Gastrocnemius medialis (tissue), 4 donors: ENCODE data around the gene AMPH. TPM values are rescaled to one million over a fixed set of nuclear protein-coding genes. Genes with fewer than 3 reads are reported as not detected.
"Not testable (repeated sequence)": the region's sequence is repeated elsewhere in the genome, so short reads cannot be mapped to it uniquely, and the experiment has no call there.

Experiments
- ATAC-seq, 2 donors: fragments of 150-250 bp; one replicate each; pipeline ENCODE4 v1.9.1; 2016
- DNase-seq, 2 donors: peaks; one replicate each; pipeline ENCODE4 v3.0.0-alpha.2; 2019
- H3K27ac ChIP-seq, 4 donors: fragments of 200-600 bp; sonication (generic); 1 replicate in 1 of 4; 2 replicates in 3 of 4; pipeline ENCODE4 v1.5.1; 2016 to 2018; ENCODE audit warnings: mild to moderate bottlenecking in 2 of 4, moderate library complexity in 1 of 4
- H3K27me3 ChIP-seq, 3 donors: fragments of 200-600 bp; sonication (generic) in 2 of 3; 1 replicate in 1 of 3; 2 replicates in 2 of 3; pipeline versions ENCODE4 v1.5.1 to v1.6.0; 2016 to 2019; ENCODE audit warnings: mild to moderate bottlenecking in 1 of 3, moderate library complexity in 1 of 3
- H3K36me3 ChIP-seq, 2 donors: fragments of 200-600 bp; sonication (generic) in 1 of 2; one replicate each; pipeline ENCODE4 v1.5.1; 2017 to 2018
- H3K4me1 ChIP-seq, 2 donors: fragments of 200-600 bp; sonication (generic) in 1 of 2; one replicate each; pipeline ENCODE4 v1.5.1; 2016 to 2017; ENCODE audit warnings: mild to moderate bottlenecking in 2 of 2
- H3K4me3 ChIP-seq, 4 donors: fragments of 200-600 bp; sonication (generic) in 3 of 4; 1 replicate in 1 of 4; 2 replicates in 3 of 4; pipeline ENCODE4 v1.5.1; 2016 to 2019; ENCODE audit warnings: mild to moderate bottlenecking in 2 of 4
- H3K9me3 ChIP-seq, 3 donors: fragments of 200-600 bp; sonication (generic) in 2 of 3; 1 replicate in 1 of 3; 2 replicates in 2 of 3; pipeline ENCODE4 v1.5.1; 2016 to 2019
- CTCF ChIP-seq, 5 experiments: fragments of 450-650 bp in 3 of 5; fragments of 200-600 bp in 2 of 5; sonication (generic) in 2 of 5; IDR thresholded peaks in 4 of 5; conservative IDR thresholded peaks in 1 of 5; 1 replicate in 4 of 5; 2 replicates in 1 of 5; pipeline ENCODE4 v1.5.1; 2016 to 2019; ENCODE audit warnings: antibody characterized with exemption in 5 of 5, mild to moderate bottlenecking in 3 of 5, moderate library complexity in 3 of 5
- POLR2A ChIP-seq, 2 donors: fragments of 450-650 bp; IDR thresholded peaks; one replicate each; pipeline ENCODE4 v1.6.1; 2017; ENCODE audit warnings: antibody characterized with exemption in 2 of 2, mild to moderate bottlenecking in 2 of 2, moderate library complexity in 2 of 2
- in situ Hi-C, 4 donors: fragments of 200-750 bp; cut with MboI; loops; one replicate each; pipeline versions ENCODE4 v1.15.0 to v1.8.0; 2017; ENCODE audit warnings: low sequenced_read_pairs in 4 of 4
- intact Hi-C: fragments of 100-400 bp; cut with DNase I; formaldehyde crosslinking; loops from one replicate; pipeline ENCODE4 v1.15.1; 2023; ENCODE audit warnings: low total_unique reads
- total RNA-seq, 4 donors: library from RNA; depleted of rRNA; stranded (reverse); fragments of >200 nt; gene quantifications; one replicate each; pipeline versions ENCODE4 v1.1.0 to v1.2.3, GENCODE V29; 2016

AMPH gene
- total RNA-seq, 4 donors from 2014 or later: 1.8 to 8.3 (median 5.2) TPM

GRCh38 chr7:38360776-38361175, 270.4 kb downstream of the AMPH start:
- Histone ChIP-seq H3K4me3 (no peak overlapping the region), H3K27ac (no peak overlapping the region), H3K27me3 (no peaks in the 10 kb centered on the region), H3K4me1 (no peaks in the 10 kb centered on the region), H3K36me3 (no peaks in the 10 kb centered on the region), H3K9me3 (no peaks in the 10 kb centered on the region)
- TF ChIP-seq CTCF (IDR thresholded peaks at IDR 0.05 in 4 of 5, conservative IDR thresholded peaks at IDR 0.05 in 1 of 5): no peak
- TF ChIP-seq POLR2A (IDR thresholded peaks at IDR 0.05): no peak
- intact Hi-C loops: no loop called here
- DNase-seq (no peak), ATAC-seq (no peak)
- in situ Hi-C loops: no loop called here

GRCh38 chr7:38359071-38359601, 272.0 kb downstream of the AMPH start:
- H3K4me3 ChIP-seq, DNase-seq, H3K27ac ChIP-seq, H3K36me3 ChIP-seq, intact Hi-C loops, in situ Hi-C loops, H3K27me3 ChIP-seq, H3K4me1 ChIP-seq, H3K9me3 ChIP-seq, ATAC-seq: not testable (repeated sequence)
- TF ChIP-seq CTCF (IDR thresholded peaks at IDR 0.05 in 4 of 5, conservative IDR thresholded peaks at IDR 0.05 in 1 of 5): peak in 1 of 5 experiments; percentile 15

- H3K27me3 ChIP-seq, ATAC-seq, H3K4me3 ChIP-seq, H3K36me3 ChIP-seq, in situ Hi-C loops, H3K27ac ChIP-seq, DNase-seq, intact Hi-C loops, H3K4me1 ChIP-seq, H3K9me3 ChIP-seq: not testable (repeated sequence)
These were observed 272.8 kb downstream of the AMPH start for GRCh38 chr7:38358273-38358831.

- ATAC-seq, in situ Hi-C loops, intact Hi-C loops: not testable (repeated sequence)
These were observed 276.8 kb downstream of the AMPH start for GRCh38 chr7:38354271-38354851.

GRCh38 chr7:38353431-38353881, 277.7 kb downstream of the AMPH start:
- H3K27ac ChIP-seq, ATAC-seq, H3K4me3 ChIP-seq, H3K27me3 ChIP-seq, H3K4me1 ChIP-seq, DNase-seq, H3K9me3 ChIP-seq, in situ Hi-C loops, intact Hi-C loops, H3K36me3 ChIP-seq: not testable (repeated sequence)

More at GRCh38 chr7:38354271-38354851, 276.8 kb downstream of the AMPH start:
- not testable (repeated sequence) for H3K9me3 ChIP-seq, DNase-seq, H3K27ac ChIP-seq, H3K4me1 ChIP-seq, H3K36me3 ChIP-seq, H3K4me3 ChIP-seq, H3K27me3 ChIP-seq

GRCh38 chr7:38351601-38352000, 279.6 kb downstream of the AMPH start:
- DNase-seq (no peak), ATAC-seq (no peak)
- H3K27me3 ChIP-seq: no peaks in the 10 kb centered on the region
- H3K36me3 ChIP-seq: no peaks in the 10 kb centered on the region
- no peak overlapping the region for H3K4me3 ChIP-seq
- no peak overlapping the region for H3K27ac ChIP-seq
- intact Hi-C loops (no loop called here), in situ Hi-C loops (no loop called here)
- H3K9me3 ChIP-seq: no peaks in the 10 kb centered on the region
- TF ChIP-seq POLR2A (IDR thresholded peaks at IDR 0.05) (no peak), CTCF (IDR thresholded peaks at IDR 0.05 in 4 of 5, conservative IDR thresholded peaks at IDR 0.05 in 1 of 5) (no peak)
- H3K4me1 ChIP-seq: no peaks in the 10 kb centered on the region

- ATAC-seq, H3K4me1 ChIP-seq, in situ Hi-C loops, H3K27me3 ChIP-seq, H3K4me3 ChIP-seq, H3K27ac ChIP-seq, DNase-seq, H3K9me3 ChIP-seq, H3K36me3 ChIP-seq, intact Hi-C loops: not testable (repeated sequence)
These were observed 280.4 kb downstream of the AMPH start for GRCh38 chr7:38350777-38351176.

- ATAC-seq: peak in 1 of 2 donors; percentile 23
- not testable (repeated sequence) for H3K36me3 ChIP-seq
These were observed 281.1 kb downstream of the AMPH start for GRCh38 chr7:38349869-38350583.

More at GRCh38 chr7:38349869-38350583, 281.1 kb downstream of the AMPH start:
- in situ Hi-C loops: loop anchor here in 2 of 4 donors (25.0 kb wide), 2 partner anchors 238 to 438 kb away; partner anchors contain the start of genes EPDR1 (in 1 of the 2) and SFRP4 (in 1 of the 2)
- H3K4me1 ChIP-seq, H3K9me3 ChIP-seq, H3K27ac ChIP-seq, intact Hi-C loops, H3K4me3 ChIP-seq, DNase-seq, H3K27me3 ChIP-seq: not testable (repeated sequence)
